Spleen (tissue), 11 donors: ENCODE measurements around the gene ACP3. TPM values are rescaled to one million over a fixed set of nuclear protein-coding genes. Genes with fewer than 3 reads are reported as not detected.

Experiments
- DNase-seq: peaks from one replicate; pipeline ENCODE4 v3.0.0-alpha.2; 2020
- H3K27ac ChIP-seq, 8 donors: fragments of 200-600 bp; sonication (generic) in 7 of 8; 1 replicate in 4 of 8; 2 replicates in 4 of 8; pipeline versions ENCODE4 v1.5.0 to v1.8.0; 2016 to 2021; ENCODE audit warnings: inconsistent platforms in 4 of 8, mild to moderate bottlenecking in 4 of 8, moderate library complexity in 1 of 8
- H3K27me3 ChIP-seq, 7 donors: fragments of 200-600 bp; sonication (generic) in 6 of 7; replicated peaks in 1 of 7; 1 replicate in 4 of 7; 2 replicates in 3 of 7; pipeline versions ENCODE4 v1.5.0 to v1.8.0; 2016 to 2021; ENCODE audit warnings: inconsistent platforms in 3 of 7, mild to moderate bottlenecking in 1 of 7
- H3K36me3 ChIP-seq, 6 donors: fragments of 200-600 bp; sonication (generic) in 5 of 6; 1 replicate in 4 of 6; 2 replicates in 2 of 6; pipeline versions ENCODE4 v1.5.0 to v1.8.0; 2016 to 2021; ENCODE audit warnings: inconsistent platforms in 2 of 6
- H3K4me1 ChIP-seq, 6 donors: fragments of 200-600 bp; sonication (generic) in 5 of 6; 1 replicate in 3 of 6; 2 replicates in 3 of 6; pipeline versions ENCODE4 v1.5.0 to v1.8.0; 2016 to 2021; ENCODE audit warnings: inconsistent platforms in 3 of 6
- H3K4me3 ChIP-seq, 8 donors: fragments of 200-600 bp; sonication (generic) in 7 of 8; 1 replicate in 4 of 8; 2 replicates in 4 of 8; pipeline versions ENCODE4 v1.5.0 to v1.8.0; 2016 to 2021; ENCODE audit warnings: inconsistent platforms in 4 of 8, mild to moderate bottlenecking in 4 of 8, moderate library complexity in 2 of 8
- H3K9me3 ChIP-seq, 8 donors: fragments of 200-600 bp; sonication (generic) in 7 of 8; 1 replicate in 4 of 8; 2 replicates in 4 of 8; pipeline versions ENCODE4 v1.5.0 to v1.8.0; 2016 to 2021; ENCODE audit warnings: inconsistent platforms in 4 of 8
- CTCF ChIP-seq, 11 experiments: fragments of 200-600 bp in 7 of 11; fragments of 450-650 bp in 4 of 11; sonication (generic) in 4 of 11; IDR thresholded peaks in 8 of 11; conservative IDR thresholded peaks in 3 of 11; 1 replicate in 7 of 11; 2 replicates in 4 of 11; pipeline versions ENCODE4 v1.4.0 to v1.8.0; 2016 to 2021; ENCODE audit warnings: antibody characterized with exemption in 11 of 11, inconsistent platforms in 4 of 11, mild to moderate bottlenecking in 1 of 11
- POLR2A ChIP-seq, 3 donors: fragments of 450-650 bp; IDR thresholded peaks; one replicate each; pipeline ENCODE4 v1.5.1; 2017; ENCODE audit warnings: antibody characterized with exemption in 3 of 3, mild to moderate bottlenecking in 1 of 3
- POLR2AphosphoS5 ChIP-seq, 3 donors: sonication (generic); formaldehyde crosslinking; IDR thresholded peaks; one replicate each; pipeline ENCODE4 v1.5.1; 2017; ENCODE audit warnings: antibody characterized with exemption in 3 of 3
- WGBS, 5 donors: extraction: QIAGEN DNeasy Blood & Tissue Kit in 3 of 5; methylation state at CpG; one replicate each; pipeline versions ENCODE4 v1.1.5 to v1.1.7; 2013 to 2018; 5-methylcytosine and 5-hydroxymethylcytosine counted together
- intact Hi-C: fragments of 100-400 bp; cut with DNase I; formaldehyde crosslinking; loops from one replicate; pipeline ENCODE4 v1.15.0; 2023; ENCODE audit warnings: low total_unique reads
- polyA plus RNA-seq, 3 donors: library from polyadenylated mRNA; stranded (reverse); fragments of 200-250 nt; gene quantifications; one replicate each; pipeline ENCODE4 v1.2.1, GENCODE V29; 2013
- total RNA-seq, 7 donors: library from RNA; depleted of rRNA in 3 of 7; stranded (reverse); fragments of >200 nt in 3 of 7; fragmentation: NEBNext Ultra II Directional in 4 of 7; extraction: Animal tissue kit (Norgen Biotek cat#: 25700) in 4 of 7; gene quantifications; one replicate each; pipeline versions ENCODE4 v1.1.0 to v1.2.1, GENCODE V29; 2016 to 2021
- donor health status: healthy with polysubstance abuse.
- donor health status: DM: no; HTN: no; CAD: no; lungs with moderate emphysema.
- donor health status: DM: no; HTN: no; CAD: no.
- donor health status: Bipolar disorder and iron deficiency.
- donor health status: healthy.
- donor health status: DM: no; HTN: no; CAD: no.
- donor health status: DM: yes; HTN: yes; CAD: no.

Gene ACP3
- total and polyA plus RNA-seq, 10 donors = 0.09 to 16.3 (median 5.4) TPM

DNA sequence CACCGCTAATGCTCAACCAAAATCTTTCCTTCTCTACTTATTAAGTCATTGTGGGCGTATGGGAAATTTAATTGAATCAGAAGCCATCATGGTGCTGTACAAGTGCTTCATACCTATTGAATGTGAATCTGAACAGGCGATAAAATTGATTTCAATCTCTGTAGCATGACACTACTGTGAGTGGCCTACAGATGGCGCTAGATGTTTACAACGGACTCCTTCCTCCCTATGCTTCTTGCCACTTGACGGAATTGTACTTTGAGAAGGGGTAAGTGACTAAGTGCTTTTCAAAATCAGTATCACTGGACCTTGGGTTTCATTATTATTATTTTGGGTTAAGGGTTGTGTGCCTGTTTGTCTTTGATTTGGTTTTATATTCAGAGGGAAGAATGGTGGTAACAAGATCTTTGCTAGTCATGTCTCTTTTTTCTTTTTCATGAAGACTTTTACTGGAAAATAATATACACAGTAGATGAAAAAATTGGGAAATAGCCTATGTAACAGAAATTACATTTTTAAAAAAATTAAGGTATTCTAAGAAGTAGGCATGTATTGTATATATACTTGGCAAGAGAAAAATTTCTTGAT, 35.4 kb downstream of the ACP3 start:
- H3K4me1 ChIP-seq = peaks cover 0 to 6% (median 2%) of the 10 kb centered on the region in 6 donors

GRCh38 chr3:132354916-132355702, 37.9 kb downstream of the ACP3 start:
- Histone ChIP-seq H3K4me1 (peaks cover 0 to 6% (median 2%) of the 10 kb centered on the region in 6 donors), H3K9me3 (no peaks in the 10 kb centered on the region), H3K36me3 (peaks cover 0 to 72% (median 0%) of the 10 kb centered on the region in 6 donors), H3K4me3 (no peak overlapping the region), H3K27ac (no peak overlapping the region), H3K27me3 (no peaks in the 10 kb centered on the region)
- intact Hi-C loops = loop anchor here (10.0 kb wide), 1 partner anchor 290 kb away; no protein-coding TSS in a partner anchor
- TF ChIP-seq POLR2AphosphoS5 (IDR thresholded peaks at IDR 0.05) = no peak
- TF ChIP-seq CTCF (IDR thresholded peaks at IDR 0.05 in 8 of 11, conservative IDR thresholded peaks at IDR 0.05 in 3 of 11) = no peak
- no peak for TF ChIP-seq POLR2A (IDR thresholded peaks at IDR 0.05)
- 81 to 87% (median 84%) methylated on average over 9 of the region's 9 CpGs for WGBS, 5 donors
- no peak for DNase-seq

More for the DNA sequence above, 35.4 kb downstream of the ACP3 start:
- no peak for DNase-seq
- TF ChIP-seq CTCF (IDR thresholded peaks at IDR 0.05 in 8 of 11, conservative IDR thresholded peaks at IDR 0.05 in 3 of 11) (peak; percentile 51 to 88 (median 84)), POLR2AphosphoS5 (IDR thresholded peaks at IDR 0.05) (no peak)
- peaks cover 0 to 74% (median 0%) of the 10 kb centered on the region in 6 donors for H3K36me3 ChIP-seq
- intact Hi-C loops = loop anchor here (10.0 kb wide), 1 partner anchor 292 kb away; no protein-coding TSS in a partner anchor
- H3K4me3 ChIP-seq = no peak overlapping the region
- 18 to 24% (median 21%) methylated on average over 6 of the region's 6 CpGs for WGBS, 5 donors
- H3K27ac ChIP-seq = no peak overlapping the region
- H3K9me3 ChIP-seq = no peaks in the 10 kb centered on the region
- H3K27me3 ChIP-seq = no peaks in the 10 kb centered on the region

GRCh38 chr3:132356568-132356967, 39.4 kb downstream of the ACP3 start:
- intact Hi-C loops = loop anchor here (10.0 kb wide), 1 partner anchor 288 kb away; no protein-coding TSS in a partner anchor
- TF ChIP-seq POLR2A (IDR thresholded peaks at IDR 0.05) (no peak), CTCF (IDR thresholded peaks at IDR 0.05 in 8 of 11, conservative IDR thresholded peaks at IDR 0.05 in 3 of 11) (no peak), POLR2AphosphoS5 (IDR thresholded peaks at IDR 0.05) (no peak)
- H3K27me3 ChIP-seq = no peaks in the 10 kb centered on the region
- WGBS, 5 donors = 78 to 95% (median 90%) methylated on average over 5 of the region's 5 CpGs
- H3K4me3 ChIP-seq = no peak overlapping the region
- no peaks in the 10 kb centered on the region for H3K9me3 ChIP-seq
- H3K27ac ChIP-seq = no peak overlapping the region
- H3K4me1 ChIP-seq = peaks cover 0 to 6% (median 2%) of the 10 kb centered on the region in 6 donors
- DNase-seq = no peak
- H3K36me3 ChIP-seq = peaks cover 0 to 68% (median 0%) of the 10 kb centered on the region in 6 donors

DNA sequence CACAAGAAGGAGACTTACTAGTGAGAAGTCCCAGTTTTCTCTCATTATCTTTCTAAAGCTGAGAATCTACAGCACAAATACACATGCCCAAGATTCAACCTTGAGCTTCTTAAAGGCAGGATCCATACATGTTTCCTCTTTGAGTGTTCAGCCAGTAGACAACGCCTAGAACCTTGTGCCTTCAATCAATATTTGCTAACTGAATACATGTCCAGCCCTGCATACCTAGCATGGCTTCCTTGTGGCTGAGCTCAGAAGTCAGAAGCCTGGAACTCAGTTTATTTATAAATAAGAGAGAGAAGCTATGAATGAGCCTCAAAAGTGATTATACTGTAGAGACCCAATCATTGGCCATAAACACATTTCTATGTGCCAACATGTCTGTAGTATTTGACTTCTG, 43.5 kb downstream of the ACP3 start:
- 0 to 91% (median 83%) methylated on average over 1 of the region's 1 CpG for WGBS, 5 donors
- H3K9me3 ChIP-seq = no peaks in the 10 kb centered on the region
- H3K27me3 ChIP-seq = no peaks in the 10 kb centered on the region
- no peaks in the 10 kb centered on the region for H3K4me1 ChIP-seq
- H3K36me3 ChIP-seq = peaks cover 0 to 46% (median 0%) of the 10 kb centered on the region in 6 donors
- intact Hi-C loops = no loop called here
- H3K27ac ChIP-seq = no peak overlapping the region
- TF ChIP-seq CTCF (IDR thresholded peaks at IDR 0.05 in 8 of 11, conservative IDR thresholded peaks at IDR 0.05 in 3 of 11) = no peak
- no peak for TF ChIP-seq POLR2A (IDR thresholded peaks at IDR 0.05)
- no peak for TF ChIP-seq POLR2AphosphoS5 (IDR thresholded peaks at IDR 0.05)
- no peak overlapping the region for H3K4me3 ChIP-seq
- DNase-seq = no peak
